Activated CD8-positive, alpha-beta memory T cell treated with anti-CD3 and anti-CD28 coated beads for 1 hour (primary cell): ENCODE measurements around the gene PPP1R1B.

Experiments
- DNase-seq, 2 donors: peaks; one replicate each; pipeline ENCODE4 v3.0.0-alpha.2; 2020; ENCODE audit warnings: low read depth in 1 of 2; ENCODE audit errors: extremely low read depth in 1 of 2

PPP1R1B gene

GRCh38 chr17:39600288-39600996 lies 26.3 kb upstream of the PPP1R1B start:
- DNase-seq: no peak

DNA sequence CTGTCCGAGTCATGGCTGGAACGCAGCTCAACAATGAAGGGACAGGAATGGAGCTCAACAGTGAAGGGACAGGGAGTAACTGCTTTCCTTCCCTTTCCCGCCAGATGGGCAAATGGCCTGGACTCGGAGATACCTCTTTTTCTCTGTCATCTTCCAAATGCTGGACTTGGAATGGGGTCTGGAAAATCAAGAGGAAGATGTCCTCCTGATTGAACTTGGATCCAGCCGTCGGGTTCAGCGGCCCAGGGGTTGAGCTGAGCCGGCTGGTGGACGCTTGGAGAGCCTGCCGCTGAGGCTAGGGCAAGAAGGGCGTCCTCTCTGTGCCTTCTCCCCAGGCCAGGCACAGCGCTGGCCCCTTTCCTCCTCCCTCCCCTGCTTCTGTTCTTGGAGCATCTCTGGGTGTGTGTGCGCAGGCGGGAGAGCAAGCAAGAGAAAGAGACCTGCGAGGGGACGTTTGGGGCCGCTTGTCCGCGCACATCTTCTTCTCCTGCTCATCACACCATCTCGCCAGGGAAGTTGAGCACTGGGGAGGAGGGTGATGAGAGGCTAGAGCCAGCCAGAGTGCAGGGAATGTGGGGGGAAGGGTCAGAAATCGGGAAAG lies 25.7 kb upstream of the PPP1R1B start:
- no peak for DNase-seq

- DNase-seq: no peak
These were observed 24.8 kb upstream of the PPP1R1B start for GRCh38 chr17:39601758-39602532.

DNA sequence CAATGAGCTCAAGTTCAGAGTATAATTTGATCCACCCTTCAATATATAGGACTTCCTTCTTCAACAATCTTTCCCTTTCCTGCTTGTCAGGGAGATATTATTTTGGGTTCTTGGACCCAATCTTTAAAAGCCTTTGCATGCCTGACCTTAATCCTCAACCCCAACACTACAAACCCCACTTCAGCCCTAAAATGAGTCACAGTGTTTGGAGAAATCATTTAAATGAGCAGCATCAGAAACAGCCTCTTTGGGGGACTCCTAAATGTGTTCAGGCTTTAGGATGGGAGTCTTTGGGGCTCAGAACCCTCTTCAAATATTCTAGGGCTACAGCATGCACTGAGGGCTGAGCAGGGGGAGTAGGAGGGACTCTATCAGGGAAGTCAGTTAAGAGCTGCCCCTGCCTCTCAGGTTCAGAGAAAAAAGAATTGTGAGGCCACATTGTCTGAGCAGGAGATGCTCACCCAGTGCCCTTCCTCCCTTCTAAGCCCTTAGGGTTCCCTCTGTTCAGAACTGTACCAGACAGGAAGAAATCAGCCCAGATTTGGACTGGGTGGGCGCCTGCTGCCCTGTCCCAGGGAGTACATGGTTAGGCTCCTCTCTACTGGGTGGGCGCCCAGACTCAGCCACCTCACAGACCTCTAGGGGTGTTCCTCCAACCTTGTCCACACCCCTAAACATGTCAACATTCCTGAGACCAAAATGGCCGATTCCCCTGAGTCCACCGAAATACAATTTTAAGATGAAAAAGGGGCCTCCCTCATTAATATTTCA lies 24.0 kb upstream of the PPP1R1B start:
- no peak for DNase-seq

DNA sequence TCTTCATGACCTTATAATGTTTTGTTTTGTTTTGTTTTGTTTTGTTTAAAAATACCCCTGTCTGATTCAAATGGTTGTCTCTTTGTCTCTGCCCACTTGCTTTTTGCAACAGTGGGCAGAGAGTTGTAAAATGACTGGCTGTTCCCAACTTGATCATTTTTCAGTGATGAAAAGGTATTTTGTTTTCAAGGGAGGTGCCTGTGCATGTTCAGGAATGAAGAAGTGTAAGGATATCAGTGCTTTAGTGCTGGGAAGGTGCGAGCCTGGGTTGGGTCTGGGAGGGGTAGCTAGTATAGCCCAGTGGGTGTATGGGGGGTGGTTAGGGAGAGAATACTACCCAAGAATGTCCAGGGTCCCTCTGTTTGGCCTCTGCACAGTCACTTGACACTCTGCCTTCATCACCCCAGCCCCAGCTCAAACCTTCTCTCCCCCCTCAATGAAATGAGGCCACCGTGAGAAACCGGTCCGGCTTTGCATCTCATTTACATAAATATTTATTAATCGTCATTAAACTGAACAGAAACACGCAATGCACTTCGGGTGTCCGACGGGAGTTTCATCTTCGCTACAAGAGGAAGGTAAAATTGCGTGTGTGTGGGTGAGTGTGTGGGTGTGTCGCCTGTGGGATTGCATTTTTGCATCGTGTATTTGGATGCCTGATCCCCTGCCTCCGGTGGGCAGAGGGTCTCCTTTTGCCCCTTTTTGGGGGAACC lies 23.3 kb upstream of the PPP1R1B start:
- no peak for DNase-seq

DNA sequence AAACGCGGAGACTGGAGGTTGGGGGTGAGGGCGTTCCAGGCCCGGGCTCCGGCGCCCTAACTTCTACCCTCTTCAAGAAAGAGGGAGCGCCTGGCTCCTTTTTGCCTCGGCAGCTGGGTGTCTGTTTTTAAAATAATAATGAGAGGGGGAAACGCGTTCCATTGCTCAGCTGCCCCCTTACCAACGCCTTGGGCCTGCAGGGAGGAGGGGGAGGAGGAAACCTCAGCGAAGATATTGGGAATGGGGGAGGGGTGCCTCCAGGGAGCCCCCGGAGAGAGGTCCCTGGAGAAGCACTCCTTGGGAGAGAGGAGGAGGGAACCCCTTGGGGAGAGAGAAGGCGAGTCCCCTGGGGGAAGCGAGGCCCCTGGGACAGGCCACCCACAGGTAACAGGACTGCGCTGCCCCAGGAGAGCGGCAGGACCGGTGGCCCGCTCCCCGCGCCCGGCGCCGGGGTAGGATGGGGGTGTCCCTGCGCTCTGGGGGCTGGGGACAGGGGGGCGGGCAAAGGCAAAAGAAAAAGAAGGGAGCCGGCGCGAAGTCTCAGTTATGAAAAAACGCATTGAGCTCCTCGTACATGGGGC lies 21.8 kb upstream of the PPP1R1B start:
- no peak for DNase-seq

DNA sequence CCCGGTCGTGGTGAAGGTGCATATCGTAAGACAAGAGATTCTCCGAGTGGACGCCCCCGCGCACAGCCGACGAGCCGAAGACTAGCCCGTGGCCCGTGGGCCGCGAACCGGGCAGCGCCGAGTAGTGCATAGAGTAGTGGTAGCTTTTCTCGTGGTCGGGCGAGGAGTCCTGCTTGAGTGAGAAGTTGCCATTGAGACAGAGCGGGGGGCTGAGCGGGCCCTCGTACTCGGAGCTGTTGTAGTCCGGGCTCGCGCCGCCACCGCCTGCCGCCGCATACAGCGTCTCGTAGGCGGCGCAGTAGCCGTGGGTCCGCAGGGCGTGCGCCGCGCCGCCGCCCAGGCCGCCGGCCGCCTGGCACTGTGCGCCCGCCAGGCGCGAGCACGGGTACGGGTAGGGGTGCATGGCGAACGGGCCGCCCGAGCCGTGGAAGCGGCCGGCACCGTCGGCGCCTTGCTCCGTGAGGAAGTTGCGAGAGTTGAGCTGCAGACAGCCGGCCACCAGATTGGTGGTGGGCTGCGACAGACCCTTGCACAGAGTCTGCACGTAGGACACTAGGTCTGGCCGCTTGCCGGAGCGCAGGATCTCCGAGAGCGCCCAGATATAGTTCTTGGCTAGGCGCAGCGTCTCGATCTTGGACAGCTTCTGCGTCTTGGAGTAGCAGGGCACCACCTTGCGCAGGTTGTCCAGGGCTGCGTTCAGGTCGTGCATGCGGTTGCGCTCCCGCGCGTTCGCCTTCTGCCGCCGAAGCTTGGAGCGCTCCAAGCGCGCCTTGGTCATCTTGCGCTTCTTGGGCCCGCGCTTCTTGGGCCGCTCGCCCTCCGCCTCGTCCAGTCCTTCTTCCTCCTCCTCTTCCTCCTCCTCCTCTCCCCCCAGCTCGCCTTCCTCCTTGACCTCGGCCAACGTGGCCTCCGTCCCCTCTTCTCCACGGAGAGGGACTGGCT lies 21.0 kb upstream of the PPP1R1B start:
- DNase-seq: no peak

DNA sequence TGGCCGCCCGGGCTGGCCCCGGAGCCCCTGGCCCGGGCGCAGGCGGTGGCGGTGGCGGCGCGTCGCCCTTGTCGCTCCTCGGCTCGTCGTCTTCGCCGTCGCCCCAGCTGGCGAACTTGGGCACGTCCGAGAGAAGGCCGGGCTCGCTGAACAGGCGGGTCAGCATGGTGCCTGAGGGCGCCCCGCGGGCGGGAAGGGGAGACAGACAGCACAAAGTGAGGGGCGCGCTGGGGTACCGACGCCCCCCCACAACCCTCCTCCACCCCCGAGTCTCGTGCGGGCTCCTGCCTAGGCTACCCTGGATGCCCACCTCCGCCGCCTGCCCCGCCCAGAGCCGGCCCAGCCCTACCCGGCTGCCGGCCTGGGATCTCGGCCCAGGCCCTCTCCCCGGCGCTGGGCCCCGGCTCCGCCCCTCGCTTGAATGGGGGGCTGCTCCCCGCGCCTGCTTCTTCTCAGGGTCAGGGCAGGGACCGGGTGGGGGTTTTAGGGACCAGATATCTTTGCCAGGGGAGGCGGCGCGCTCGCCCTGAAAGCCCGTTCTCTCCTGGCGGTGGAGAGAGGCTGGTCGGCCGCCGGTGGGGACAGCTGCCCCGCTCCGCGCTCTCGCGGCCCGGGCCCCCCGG lies 20.2 kb upstream of the PPP1R1B start:
- DNase-seq: no peak

- no peak for DNase-seq
These were observed 19.5 kb upstream of the PPP1R1B start for GRCh38 chr17:39607057-39607850.

GRCh38 chr17:39607851-39608130 lies 19.0 kb upstream of the PPP1R1B start, which contains the start of gene NEUROD2:
TSS of gene NEUROD2 (minus strand) at chr17:39607920. CDS start at chr17:39606599, 1,321 bp downstream.
- DNase-seq: no peak

DNA sequence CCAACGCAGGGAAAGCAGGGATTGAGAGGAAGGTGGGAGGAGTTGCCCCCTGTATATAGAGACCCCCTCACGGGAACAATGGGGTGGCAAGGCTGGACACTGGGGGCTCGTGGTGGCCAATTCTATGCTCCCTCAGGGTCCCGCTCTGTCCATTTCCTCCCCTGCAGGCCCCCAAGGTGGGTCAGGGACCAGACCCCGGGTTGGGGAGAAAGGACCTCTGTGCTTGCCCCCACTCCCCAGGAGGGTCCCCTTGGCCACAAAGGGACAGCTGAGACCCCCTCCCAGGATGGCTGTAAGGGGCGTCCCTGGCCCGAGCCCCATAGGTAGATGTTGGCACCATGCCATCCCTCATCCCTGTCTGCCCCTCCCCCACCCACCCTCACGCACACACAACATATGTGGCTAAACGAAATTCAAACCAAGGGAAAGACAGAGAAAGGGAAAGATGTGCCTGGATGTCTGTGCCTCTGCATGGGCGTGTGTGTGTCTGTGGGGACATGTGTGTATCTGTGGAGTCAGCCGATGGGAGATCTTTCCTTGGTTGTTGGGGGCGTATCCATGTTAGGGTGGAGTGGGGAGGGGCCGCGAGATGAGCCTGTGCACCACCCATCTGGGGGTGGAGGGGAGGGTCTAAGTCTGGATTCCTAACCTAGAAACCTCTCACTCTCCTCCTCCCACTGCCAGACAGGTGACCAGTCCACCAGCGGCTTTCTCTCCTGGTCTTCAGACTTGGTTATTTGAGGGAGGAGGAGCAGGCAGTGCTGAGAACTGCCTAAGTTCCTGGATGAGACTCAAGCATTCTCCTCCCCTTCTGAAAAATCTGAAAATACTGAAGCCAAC lies 18.4 kb upstream of the PPP1R1B start:
- DNase-seq: no peak

GRCh38 chr17:39609416-39610025 lies 17.2 kb upstream of the PPP1R1B start:
- no peak for DNase-seq

DNA sequence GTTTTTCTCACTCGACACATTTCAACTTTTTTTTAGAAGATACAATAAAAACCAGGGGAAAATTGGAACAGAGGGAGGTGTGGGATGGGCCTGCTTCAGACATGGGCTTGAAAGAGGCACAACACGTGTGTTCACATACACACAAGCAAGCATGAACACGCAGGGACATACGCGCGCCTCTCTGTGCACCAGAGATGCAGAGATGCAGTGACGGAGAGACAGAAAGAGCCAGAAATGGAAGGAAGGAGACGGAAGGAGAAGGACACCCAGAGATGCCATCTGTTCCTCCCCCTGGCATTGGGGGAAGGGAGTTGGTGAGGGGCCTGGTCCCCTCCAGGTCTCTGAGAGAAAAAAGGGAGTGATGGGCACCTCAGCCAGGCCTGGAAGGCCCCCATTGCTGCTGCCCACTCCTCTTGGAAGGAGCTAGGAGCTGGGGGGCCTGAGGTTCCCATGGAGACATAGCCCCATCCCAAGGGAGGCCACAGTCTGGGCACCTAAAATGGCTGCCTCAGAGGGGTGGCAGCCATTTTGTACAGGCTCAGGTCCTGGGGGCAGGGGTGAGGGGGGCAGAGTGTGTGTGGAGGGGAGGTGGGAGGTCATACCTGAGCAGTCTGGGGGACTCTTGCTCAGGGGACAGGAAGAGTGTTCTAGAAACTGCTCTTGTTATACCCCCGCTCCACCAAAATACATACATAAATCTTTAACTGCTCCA lies 15.2 kb upstream of the PPP1R1B start:
- no peak for DNase-seq

GRCh38 chr17:39612291-39612894 lies 14.4 kb upstream of the PPP1R1B start:
- no peak for DNase-seq

GRCh38 chr17:39612935-39613464 lies 13.8 kb upstream of the PPP1R1B start:
- no peak for DNase-seq
